SJSA1 (cell line): ENCODE data around the gene SYT14. TPM values are rescaled to one million over a fixed set of nuclear protein-coding genes. Genes with fewer than 3 reads are reported as not detected.
"Not testable (repeated sequence)": the region's sequence is repeated elsewhere in the genome, so short reads cannot be mapped to it uniquely, and the experiment has no call there.

Experiments used
- DNase-seq, 2 experiments: peaks; one replicate each; pipeline ENCODE4 v3.0.0-alpha.2; 2015 to 2020; ENCODE audit warnings: low spot score in 2 of 2, low read depth in 1 of 2
- H3K27ac ChIP-seq: fragments of 250-450 bp; sonication (Bioruptor Pico); 2 replicates; pipeline ENCODE4 v1.5.1; 2020; ENCODE audit warnings: mild to moderate bottlenecking, moderate library complexity
- H3K27me3 ChIP-seq: fragments of 250-450 bp; sonication (Bioruptor Pico); replicated peaks from 2 replicates; pipeline ENCODE4 v1.5.1; 2020; ENCODE audit warnings: mild to moderate bottlenecking, moderate library complexity
- H3K36me3 ChIP-seq: fragments of 250-450 bp; sonication (Bioruptor Pico); 2 replicates; pipeline ENCODE4 v1.5.1; 2020; ENCODE audit warnings: mild to moderate bottlenecking
- H3K4me1 ChIP-seq: fragments of 250-450 bp; sonication (Bioruptor Pico); replicated peaks from 2 replicates; pipeline ENCODE4 v1.6.1; 2021; ENCODE audit warnings: mild to moderate bottlenecking
- H3K4me3 ChIP-seq: fragments of 250-450 bp; sonication (Bioruptor Pico); 2 replicates; pipeline ENCODE4 v1.5.1; 2020; ENCODE audit warnings: mild to moderate bottlenecking
- H3K9me3 ChIP-seq: fragments of 250-450 bp; sonication (Bioruptor Pico); replicated peaks from 2 replicates; pipeline ENCODE4 v1.5.1; 2020; ENCODE audit warnings: mild to moderate bottlenecking
- total RNA-seq: library from RNA; depleted of rRNA; stranded (reverse); fragments of >200 nt; shearing (Covaris generic); gene quantifications from 2 replicates; pipeline ENCODE4 v1.2.3, GENCODE V29; 2014

Gene SYT14
- total RNA-seq, 1 experiment from 2014 or later: 1.00 TPM

DNA sequence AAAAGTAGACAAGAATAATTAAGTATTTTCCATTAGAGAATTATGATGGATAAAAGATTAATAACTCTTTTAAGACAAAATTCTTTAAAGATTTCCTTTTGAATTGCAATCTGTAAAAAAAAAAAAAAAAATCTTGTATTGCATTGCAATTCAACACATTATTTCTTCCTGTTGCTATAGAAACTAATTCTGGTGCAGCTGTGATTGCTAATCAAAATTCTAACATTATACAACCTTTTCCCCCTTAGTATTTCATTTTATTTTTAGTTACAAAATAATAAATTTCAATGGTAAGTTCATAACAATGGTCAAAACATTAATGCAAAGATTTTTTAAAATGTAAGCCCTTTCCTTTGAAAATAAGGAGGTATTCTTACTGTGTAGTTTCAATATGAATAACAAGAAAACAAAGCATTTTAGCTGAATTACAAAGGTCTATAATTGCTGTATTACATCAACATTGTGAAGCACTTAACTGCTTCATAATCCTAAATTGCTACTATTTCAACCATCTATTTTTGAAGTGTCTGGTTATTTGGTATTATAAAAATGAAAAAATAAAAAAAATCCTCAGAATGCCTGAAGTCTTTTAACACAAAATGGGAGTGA is 135.0 kb downstream of the SYT14 start:
- H3K36me3 ChIP-seq: no peaks in the 10 kb centered on the region
- H3K27ac ChIP-seq: no peak overlapping the region
- H3K4me3 ChIP-seq: no peak overlapping the region
- H3K27me3 ChIP-seq: no peaks in the 10 kb centered on the region
- H3K9me3 ChIP-seq: no peaks in the 10 kb centered on the region
- DNase-seq: no peak
- H3K4me1 ChIP-seq: no peaks in the 10 kb centered on the region

DNA sequence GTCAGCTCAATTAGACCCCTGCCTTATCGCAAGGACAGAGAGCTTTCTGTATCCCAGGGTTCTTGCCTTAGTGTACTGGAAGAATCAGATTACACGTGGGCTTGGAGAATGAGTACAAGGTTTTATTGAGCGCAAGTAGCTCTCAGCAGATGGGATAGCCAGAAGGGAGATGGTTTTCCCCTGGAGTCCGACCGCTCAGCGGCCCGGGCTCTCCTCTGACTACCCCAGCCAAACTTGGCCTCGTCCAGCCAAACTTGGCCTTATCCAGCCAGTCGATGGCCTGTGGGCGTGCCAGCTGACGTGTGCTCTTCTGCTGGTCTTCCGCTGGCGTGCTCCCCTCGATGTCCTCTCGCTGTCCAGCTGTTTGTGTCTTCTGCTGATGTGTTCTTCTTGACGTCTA is 136.9 kb downstream of the SYT14 start:
- no peaks in the 10 kb centered on the region for H3K36me3 ChIP-seq
- no peak overlapping the region for H3K4me3 ChIP-seq
- H3K9me3 ChIP-seq: no peaks in the 10 kb centered on the region
- H3K27ac ChIP-seq: no peak overlapping the region
- no peak for DNase-seq
- H3K4me1 ChIP-seq: no peaks in the 10 kb centered on the region
- no peaks in the 10 kb centered on the region for H3K27me3 ChIP-seq

DNA sequence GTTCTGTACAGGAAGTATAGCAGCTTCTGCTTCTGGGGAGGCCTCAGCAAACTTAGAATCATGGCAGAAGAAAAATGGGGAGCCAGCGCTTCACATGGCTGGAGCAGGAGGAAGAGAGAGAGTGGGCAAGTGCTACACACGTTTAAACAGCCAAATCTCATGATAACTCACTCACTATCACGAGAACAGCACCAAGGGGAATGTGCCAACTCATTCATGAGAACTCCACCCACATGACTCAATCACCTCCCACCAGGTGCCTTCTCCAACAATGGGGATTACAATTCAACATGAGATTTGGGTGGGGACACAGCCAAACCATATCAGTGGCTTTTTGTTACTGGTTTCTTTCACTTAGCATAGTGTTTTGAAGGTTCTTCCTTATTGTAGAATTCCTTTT is 138.6 kb downstream of the SYT14 start:
- Histone ChIP-seq H3K4me1 (no peaks in the 10 kb centered on the region), H3K4me3 (no peak overlapping the region), H3K27me3 (no peaks in the 10 kb centered on the region), H3K9me3 (no peaks in the 10 kb centered on the region), H3K27ac (no peak overlapping the region), H3K36me3 (no peaks in the 10 kb centered on the region)
- DNase-seq: no peak

DNA sequence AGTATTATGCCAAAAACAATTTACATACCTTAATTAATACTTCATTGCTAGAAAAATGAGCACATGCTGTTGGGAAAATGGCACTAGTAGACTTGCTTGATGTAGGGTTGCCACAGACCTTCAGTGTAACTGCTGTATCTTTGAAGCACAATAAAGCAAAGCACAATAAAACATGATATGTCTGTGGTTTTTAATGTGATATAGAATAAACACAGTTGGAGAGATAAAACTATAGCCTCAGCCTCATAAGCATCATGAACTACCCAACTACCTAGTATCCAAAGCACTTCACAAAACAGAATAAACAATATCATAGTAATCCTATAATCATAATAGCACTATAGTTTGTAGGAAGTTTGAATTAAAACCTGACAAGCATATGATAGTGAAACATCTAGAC is 143.5 kb downstream of the SYT14 start:
- H3K9me3 ChIP-seq: no peaks in the 10 kb centered on the region
- no peaks in the 10 kb centered on the region for H3K27me3 ChIP-seq

DNA sequence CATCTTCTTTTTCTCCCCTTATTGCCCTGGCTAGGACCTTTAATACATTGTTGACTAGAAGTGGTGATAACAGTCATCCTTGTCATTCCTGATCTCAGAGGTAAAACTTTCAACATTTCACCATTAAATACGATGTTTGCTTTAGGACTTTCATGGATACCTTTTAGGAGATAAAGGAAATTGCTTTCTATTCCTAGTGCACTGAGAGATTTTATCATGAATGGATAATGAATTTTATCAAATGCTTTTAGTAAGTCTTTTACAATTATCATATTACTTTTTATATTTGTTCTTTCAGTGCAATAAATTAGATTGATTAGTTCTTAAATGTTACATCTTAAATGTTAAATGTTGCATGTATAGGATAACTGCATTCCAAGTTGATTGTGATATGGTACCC is 147.3 kb downstream of the SYT14 start:
- H3K27ac ChIP-seq: no peak overlapping the region
- no peaks in the 10 kb centered on the region for H3K27me3 ChIP-seq
- no peak overlapping the region for H3K4me3 ChIP-seq
- no peaks in the 10 kb centered on the region for H3K36me3 ChIP-seq
- no peak for DNase-seq
- H3K4me1 ChIP-seq: no peaks in the 10 kb centered on the region
- H3K9me3 ChIP-seq: no peaks in the 10 kb centered on the region

More for the DNA sequence above, 143.5 kb downstream of the SYT14 start:
- Histone ChIP-seq H3K36me3 (no peaks in the 10 kb centered on the region), H3K4me1 (no peaks in the 10 kb centered on the region), H3K27ac (no peak overlapping the region), H3K4me3 (no peak overlapping the region)
- no peak for DNase-seq

DNA sequence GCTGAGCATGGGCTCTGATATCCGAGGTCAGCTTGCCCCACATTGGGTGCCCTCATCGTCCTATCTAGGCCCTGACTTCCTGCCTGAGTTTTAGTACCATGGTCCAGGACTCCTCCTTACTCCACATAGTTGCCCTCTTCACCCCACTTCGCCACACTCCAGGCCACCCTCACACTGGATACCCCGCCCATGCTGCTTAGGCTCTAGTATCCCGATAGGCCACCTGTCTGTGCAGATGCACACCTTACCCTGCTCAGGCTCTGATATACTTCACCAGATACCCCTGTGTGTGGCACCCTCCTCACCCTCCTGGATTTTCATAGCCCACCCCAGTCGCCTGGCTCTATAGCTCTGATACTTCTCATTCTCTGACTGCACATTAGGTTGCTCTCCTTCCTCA is 149.0 kb downstream of the SYT14 start:
- Histone ChIP-seq H3K27ac (no peak overlapping the region), H3K27me3 (no peaks in the 10 kb centered on the region), H3K36me3 (no peaks in the 10 kb centered on the region), H3K9me3 (no peaks in the 10 kb centered on the region), H3K4me1 (no peaks in the 10 kb centered on the region), H3K4me3 (no peak overlapping the region)
- no peak for DNase-seq

DNA sequence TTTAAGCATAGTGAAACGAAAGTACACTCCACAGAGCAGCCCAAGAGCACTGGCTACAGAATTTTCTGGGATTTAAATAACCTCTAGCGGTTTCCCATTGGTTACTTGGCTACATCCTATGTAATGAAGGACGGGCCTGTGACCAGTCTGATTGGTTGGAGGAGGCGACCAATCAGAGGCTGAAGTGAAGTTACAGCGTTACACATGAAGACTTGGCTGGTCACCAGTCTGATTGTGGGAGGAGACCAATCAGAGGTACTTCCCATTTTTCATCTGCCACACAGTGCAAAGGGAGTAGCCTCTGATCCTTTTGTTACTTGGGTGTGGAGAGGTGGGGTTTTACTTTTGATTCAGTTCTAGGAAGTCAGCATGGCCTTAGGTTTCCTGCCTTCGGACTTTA is 151.8 kb downstream of the SYT14 start:
- DNase-seq: no peak
- Histone ChIP-seq H3K27ac (no peak overlapping the region), H3K27me3 (no peaks in the 10 kb centered on the region), H3K9me3 (no peaks in the 10 kb centered on the region), H3K4me1 (no peaks in the 10 kb centered on the region), H3K36me3 (no peaks in the 10 kb centered on the region), H3K4me3 (no peak overlapping the region)

DNA sequence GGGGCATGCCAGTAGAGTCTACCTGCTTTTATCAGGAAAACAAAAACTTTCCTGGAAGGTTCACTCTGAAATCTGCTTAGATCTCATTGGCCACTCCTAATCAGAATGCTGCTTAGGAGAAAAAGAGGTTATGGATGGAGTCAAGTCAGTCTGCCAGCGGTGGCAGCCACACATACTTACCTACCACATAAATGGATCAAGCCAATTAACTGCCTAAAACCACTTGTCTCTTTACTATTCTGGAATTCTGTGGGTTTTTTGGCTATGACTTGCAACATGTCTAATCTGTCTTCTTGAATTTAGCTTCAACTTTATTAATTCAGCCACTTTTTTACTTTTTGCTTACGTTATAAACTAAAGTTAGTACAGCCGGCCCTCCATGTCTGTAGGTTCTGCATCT is 154.3 kb downstream of the SYT14 start:
- Histone ChIP-seq H3K27ac (no peak overlapping the region), H3K4me1 (no peaks in the 10 kb centered on the region), H3K36me3 (no peaks in the 10 kb centered on the region), H3K4me3 (no peak overlapping the region), H3K27me3 (no peaks in the 10 kb centered on the region), H3K9me3 (no peaks in the 10 kb centered on the region)
- DNase-seq: no peak

DNA sequence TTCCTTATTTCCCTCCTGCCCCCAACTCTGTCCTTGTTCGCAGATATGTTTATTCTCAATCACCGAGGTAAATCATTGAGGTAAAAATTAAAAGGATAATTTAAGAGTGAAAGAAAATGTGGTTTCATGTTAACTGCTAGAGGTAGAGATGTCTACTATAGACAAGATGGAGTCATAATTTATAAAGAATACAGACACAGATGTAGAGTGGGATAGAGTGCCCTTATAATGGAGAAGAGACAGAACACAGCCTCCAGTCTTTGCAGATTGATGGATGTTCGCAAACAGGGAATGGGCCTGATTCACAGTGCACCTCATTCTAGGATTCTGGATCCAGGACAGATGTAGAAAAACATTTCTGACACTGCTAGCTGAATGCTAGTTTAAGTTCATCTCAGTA is 155.4 kb downstream of the SYT14 start:
- H3K27ac ChIP-seq: no peak overlapping the region
- no peak for DNase-seq
- no peaks in the 10 kb centered on the region for H3K9me3 ChIP-seq
- no peaks in the 10 kb centered on the region for H3K27me3 ChIP-seq
- H3K36me3 ChIP-seq: no peaks in the 10 kb centered on the region
- H3K4me1 ChIP-seq: no peaks in the 10 kb centered on the region
- no peak overlapping the region for H3K4me3 ChIP-seq

DNA sequence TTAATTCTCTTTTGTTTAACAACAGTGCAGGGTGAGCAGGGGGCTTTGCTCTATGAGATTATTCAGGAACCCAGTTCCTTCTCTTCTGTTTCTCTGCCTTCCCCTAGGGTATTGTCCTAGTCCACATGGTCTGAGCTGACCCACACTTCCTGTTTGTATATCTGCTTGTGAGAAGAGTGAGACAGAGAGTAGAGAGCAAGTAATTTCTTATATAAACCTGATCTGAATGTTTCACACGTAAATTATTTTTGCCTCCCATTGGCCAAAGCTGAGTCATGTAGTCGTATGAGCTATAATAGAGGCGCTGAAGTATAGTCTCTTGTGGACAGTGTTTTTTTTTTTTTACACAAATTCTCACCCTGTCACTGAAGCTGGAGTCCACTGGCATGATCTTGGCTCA is 160.3 kb downstream of the SYT14 start:
- Histone ChIP-seq H3K27me3 (no peaks in the 10 kb centered on the region), H3K36me3 (no peaks in the 10 kb centered on the region), H3K9me3 (no peaks in the 10 kb centered on the region), H3K4me1 (no peaks in the 10 kb centered on the region), H3K27ac (no peak overlapping the region), H3K4me3 (no peak overlapping the region)
- peak in 1 of 2 experiments; percentile 19 for DNase-seq

DNA sequence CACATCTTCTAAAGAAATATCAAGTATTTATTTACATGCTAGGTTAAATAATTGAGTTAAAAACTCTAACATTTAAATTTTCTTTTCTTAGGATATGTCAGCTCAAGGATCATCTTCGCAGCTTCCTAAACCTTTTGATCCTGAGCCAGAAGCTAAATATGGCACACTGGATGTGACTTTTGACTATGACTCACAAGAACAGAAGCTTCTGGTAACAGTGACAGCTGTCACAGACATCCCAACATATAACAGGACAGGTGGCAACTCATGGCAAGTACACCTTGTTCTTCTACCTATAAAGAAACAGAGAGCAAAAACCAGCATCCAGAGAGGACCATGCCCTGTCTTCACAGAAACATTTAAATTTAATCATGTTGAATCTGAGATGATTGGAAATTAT is 161.9 kb downstream of the SYT14 start:
- no peaks in the 10 kb centered on the region for H3K4me1 ChIP-seq
- no peaks in the 10 kb centered on the region for H3K27me3 ChIP-seq
- H3K4me3 ChIP-seq: no peak overlapping the region
- H3K27ac ChIP-seq: no peak overlapping the region
- no peaks in the 10 kb centered on the region for H3K36me3 ChIP-seq
- no peak for DNase-seq
- no peaks in the 10 kb centered on the region for H3K9me3 ChIP-seq

DNA sequence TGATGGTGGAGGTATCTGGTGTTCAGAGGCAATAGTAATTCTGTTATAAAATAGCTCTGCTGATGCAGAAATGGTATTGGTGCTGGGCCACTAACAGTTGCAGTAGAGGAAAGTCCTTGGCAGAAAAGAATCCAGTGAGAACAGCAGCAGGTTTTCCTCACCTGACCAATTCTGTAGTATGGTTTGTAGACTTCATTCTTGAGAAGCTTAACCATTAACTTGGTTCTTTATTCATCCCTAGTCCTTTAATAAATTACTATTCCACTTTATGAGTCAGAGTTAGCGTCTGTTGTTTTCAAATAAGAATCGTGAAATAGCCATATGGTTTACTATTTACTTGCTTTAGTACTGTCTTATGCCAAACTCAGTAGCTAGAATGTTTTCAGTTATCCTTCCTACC is 166.1 kb downstream of the SYT14 start:
- Histone ChIP-seq H3K27ac (no peak overlapping the region), H3K36me3 (no peaks in the 10 kb centered on the region), H3K27me3 (no peaks in the 10 kb centered on the region), H3K9me3 (no peaks in the 10 kb centered on the region), H3K4me3 (no peak overlapping the region), H3K4me1 (no peaks in the 10 kb centered on the region)
- no peak for DNase-seq

DNA sequence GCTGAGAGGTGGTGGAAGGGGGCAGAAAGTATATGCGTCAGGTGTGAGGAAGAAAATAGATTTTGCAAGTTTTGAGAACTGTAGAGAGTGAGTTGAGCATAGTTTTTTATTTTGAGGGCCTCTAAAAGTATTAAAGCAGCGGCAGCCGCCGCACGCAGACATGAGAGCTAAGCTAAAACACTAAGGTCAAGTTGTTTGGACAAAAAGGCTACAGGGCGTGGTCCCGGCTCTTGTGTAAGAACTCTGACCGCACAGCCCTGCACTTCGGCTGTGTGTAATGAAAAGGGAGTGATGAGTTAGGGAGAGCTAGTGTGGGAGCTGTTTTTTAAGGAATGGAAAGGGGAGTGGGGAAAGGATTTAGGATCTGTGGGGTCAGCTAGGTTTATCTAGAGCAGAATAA is 174.9 kb downstream of the SYT14 start:
- H3K27ac ChIP-seq, H3K27me3 ChIP-seq, H3K4me1 ChIP-seq, H3K4me3 ChIP-seq, H3K9me3 ChIP-seq, DNase-seq, H3K36me3 ChIP-seq: not testable (repeated sequence)

DNA sequence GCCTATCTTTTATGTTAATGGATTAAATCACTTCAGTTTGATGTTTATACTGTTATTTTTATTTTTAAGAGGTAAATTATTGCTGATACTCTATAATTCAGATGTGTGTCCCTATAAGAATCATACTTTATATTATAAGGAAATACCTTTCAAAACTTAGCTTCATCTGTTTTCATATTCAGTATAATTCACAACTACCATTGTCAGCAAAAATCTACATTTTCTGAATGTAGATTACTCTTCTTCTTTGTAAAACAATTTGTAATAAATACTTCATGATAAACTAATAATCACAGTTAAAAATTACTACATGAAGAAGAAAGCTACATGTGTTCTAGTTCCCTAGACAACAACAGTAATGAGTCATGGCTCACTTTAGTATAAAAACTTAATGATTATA is 179.2 kb downstream of the SYT14 start:
- Histone ChIP-seq H3K27ac (no peak overlapping the region), H3K9me3 (no peaks in the 10 kb centered on the region), H3K27me3 (no peaks in the 10 kb centered on the region), H3K36me3 (no peaks in the 10 kb centered on the region), H3K4me3 (no peak overlapping the region), H3K4me1 (no peaks in the 10 kb centered on the region)
- no peak for DNase-seq

DNA sequence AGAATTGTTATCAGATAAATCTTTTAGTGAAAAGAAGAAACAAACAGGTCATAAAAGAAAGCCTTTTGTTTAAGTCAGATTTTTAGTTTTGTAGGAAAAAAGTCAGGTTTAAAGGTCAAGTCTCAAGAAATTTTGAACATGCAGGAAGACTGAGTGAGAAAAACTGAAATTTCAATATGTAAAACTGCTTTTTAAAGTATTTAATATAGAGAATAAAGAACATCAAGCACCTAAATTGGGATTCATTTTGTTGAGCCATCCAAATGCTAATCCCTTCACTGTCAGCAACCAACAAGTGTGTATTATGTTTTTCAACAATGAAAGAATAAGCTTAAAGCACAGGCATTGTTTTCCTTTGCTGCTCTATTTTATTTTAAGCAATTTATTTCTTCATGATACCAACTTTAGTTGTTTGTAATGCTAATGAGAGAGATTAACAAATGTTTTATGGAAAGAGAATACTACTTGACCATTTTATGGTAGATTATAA is 179.7 kb downstream of the SYT14 start:
- no peak overlapping the region for H3K27ac ChIP-seq
- no peaks in the 10 kb centered on the region for H3K9me3 ChIP-seq
- no peak overlapping the region for H3K4me3 ChIP-seq
- H3K27me3 ChIP-seq: no peaks in the 10 kb centered on the region
- H3K36me3 ChIP-seq: no peaks in the 10 kb centered on the region
- no peaks in the 10 kb centered on the region for H3K4me1 ChIP-seq
- DNase-seq: no peak
